Common myeloid progenitor, CD34-positive (primary cell): Measurements from ENCODE around the gene NPRL2.

Experiments used
- CTCF ChIA-PET: fragments of 350-600 bp; sonication (Branson Sonifier 250); formaldehyde crosslinking; loops from one replicate; lab custom pipeline; 2021; ENCODE audit warnings: antibody characterized with exemption; lab: Charles Lee
- POLR2A ChIA-PET: fragments of 350-600 bp; sonication (Branson Sonifier 250); formaldehyde crosslinking; loops from one replicate; lab custom pipeline; 2021; ENCODE audit warnings: antibody characterized with exemption; lab: Charles Lee
- DNase-seq, 3 donors: peaks; one replicate each; pipeline versions ENCODE4 v3.0.0 to v3.0.0-alpha.2; 2013
- H3K27ac ChIP-seq, 2 experiments: 1 replicate in 1 of 2; 2 replicates in 1 of 2; pipeline ENCODE4 v1.7.0; 2013; ENCODE audit warnings: inconsistent platforms in 2 of 2, low read length in 2 of 2, mild to moderate bottlenecking in 2 of 2, low read depth in 1 of 2, moderate library complexity in 1 of 2; ENCODE audit not compliant: severe bottlenecking in 2 of 2, insufficient read depth in 1 of 2, poor library complexity in 1 of 2
- H3K27me3 ChIP-seq, 5 experiments: replicated peaks in 2 of 5; 1 replicate in 3 of 5; 2 replicates in 2 of 5; pipeline versions ENCODE4 v1.6.1 to v1.7.0; 2013; ENCODE audit warnings: low read length in 4 of 5, mild to moderate bottlenecking in 2 of 5, moderate library complexity in 2 of 5, inconsistent platforms in 1 of 5; ENCODE audit not compliant: insufficient read depth in 5 of 5, control insufficient read depth in 4 of 5
- H3K36me3 ChIP-seq, 4 experiments: 1 replicate in 2 of 4; 2 replicates in 2 of 4; pipeline versions ENCODE4 v1.6.1 to v1.7.0; 2013; ENCODE audit warnings: low read length in 3 of 4, control low read depth in 1 of 4, mild to moderate bottlenecking in 1 of 4; ENCODE audit not compliant: control insufficient read depth in 4 of 4, insufficient read depth in 4 of 4
- H3K4me1 ChIP-seq, 4 experiments: 1 replicate in 3 of 4; 2 replicates in 1 of 4; pipeline versions ENCODE4 v1.6.1 to v1.7.1; 2013; ENCODE audit warnings: low read length in 3 of 4, mild to moderate bottlenecking in 3 of 4, control low read depth in 1 of 4, inconsistent platforms in 1 of 4, moderate library complexity in 1 of 4; ENCODE audit not compliant: control insufficient read depth in 4 of 4, insufficient read depth in 4 of 4; ENCODE audit errors: control extremely low read depth in 1 of 4
- H3K4me3 ChIP-seq, 7 experiments: 1 replicate in 4 of 7; 2 replicates in 3 of 7; pipeline versions ENCODE4 v1.5.1 to v1.7.0; 2013; ENCODE audit warnings: mild to moderate bottlenecking in 7 of 7, low read length in 6 of 7, moderate library complexity in 6 of 7, inconsistent platforms in 2 of 7, low read depth in 2 of 7, control low read depth in 1 of 7; ENCODE audit not compliant: insufficient read depth in 4 of 7, control insufficient read depth in 1 of 7; ENCODE audit errors: extremely low read depth in 1 of 7
- H3K9me3 ChIP-seq, 5 experiments: 1 replicate in 4 of 5; 2 replicates in 1 of 5; pipeline versions ENCODE4 v1.6.1 to v1.7.1; 2013; ENCODE audit warnings: low read length in 4 of 5, mild to moderate bottlenecking in 2 of 5, inconsistent platforms in 1 of 5, low read depth in 1 of 5, moderate library complexity in 1 of 5; ENCODE audit not compliant: control insufficient read depth in 4 of 5, insufficient read depth in 2 of 5; ENCODE audit errors: control extremely low read depth in 1 of 5
- WGBS: methylation state at CpG from one replicate; pipeline ENCODE4 v1.1.5; 2013; ENCODE audit not compliant: insufficient coverage; 5-methylcytosine and 5-hydroxymethylcytosine counted together

Gene NPRL2

DNA sequence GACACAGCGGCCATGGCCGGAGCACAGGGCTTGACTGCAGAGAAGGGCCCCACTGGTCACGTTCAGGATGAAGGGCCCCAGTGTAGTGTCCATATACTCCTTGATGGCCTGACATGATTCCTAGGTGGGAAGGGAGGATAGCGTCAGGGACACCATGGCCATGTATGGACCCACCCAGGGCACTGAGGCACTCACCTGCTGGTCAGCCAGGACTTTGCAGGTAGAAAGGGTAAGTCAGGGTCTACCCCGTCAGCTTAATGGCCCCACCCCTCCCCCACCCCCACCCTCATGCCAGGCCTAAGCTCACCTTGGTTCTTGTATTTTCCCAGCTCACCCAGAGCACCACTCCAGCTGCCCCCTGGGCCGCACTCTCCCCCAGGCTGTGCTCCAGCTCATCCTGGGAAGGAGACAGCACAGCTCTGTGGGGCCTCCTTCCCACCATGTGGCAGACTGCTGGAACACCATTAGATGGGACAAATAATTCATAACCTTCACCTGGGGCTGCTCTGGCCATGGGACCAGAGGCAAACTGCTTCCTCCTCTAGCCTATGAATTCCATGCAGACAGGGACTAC lies 49.8 kb downstream of the NPRL2 start:
- Histone ChIP-seq H3K4me1 (peaks cover 7 to 34% (median 31%) of the 10 kb centered on the region in 4 experiments), H3K27ac (peak overlapping the region in 1 of 2 experiments; percentile 86), H3K36me3 (peaks cover 0 to 18% (median 9%) of the 10 kb centered on the region in 4 experiments), H3K9me3 (no peaks in the 10 kb centered on the region), H3K4me3 (peak overlapping the region in 1 of 7 experiments; percentile 69), H3K27me3 (no peaks in the 10 kb centered on the region)
- POLR2A ChIA-PET, result no interaction called here
- CTCF ChIA-PET, result interaction anchor here (0.6 to 5.3 kb wide), 3 partner anchors 14 to 23 kb away, joined by 4 to 46 read pairs (median 5); partner anchors contain the start of gene HYAL2
- WGBS, result 83% methylated on average over 2 of the region's 6 CpGs
- DNase-seq, result no peak

GRCh38 chr3:50299929-50300680 lies 50.5 kb downstream of the NPRL2 start:
- peak overlapping the region; percentile 31 to 74 (median 69) for H3K4me3 ChIP-seq
- CTCF ChIA-PET, result interaction anchor here (0.6 to 5.5 kb wide), 11 partner anchors 12 to 462 kb away, joined by 3 to 46 read pairs (median 4); partner anchors contain the start of genes HYAL2, LSMEM2, SEMA3B and TUSC2
- H3K4me1 ChIP-seq, result peaks cover 7 to 34% (median 31%) of the 10 kb centered on the region in 4 experiments
- no peaks in the 10 kb centered on the region for H3K27me3 ChIP-seq
- no peaks in the 10 kb centered on the region for H3K9me3 ChIP-seq
- DNase-seq, result peak; percentile 49 to 85 (median 83)
- WGBS, result 45% methylated on average over 10 of the region's 12 CpGs
- peaks cover 0 to 18% (median 9%) of the 10 kb centered on the region in 4 experiments for H3K36me3 ChIP-seq
- POLR2A ChIA-PET, result interaction anchor here (0.7 to 1.0 kb wide), 2 partner anchors 15 to 28 kb away, joined by 3 to 4 read pairs; partner anchors contain the start of gene TUSC2
- H3K27ac ChIP-seq, result peak overlapping the region; percentile 66 to 86

DNA sequence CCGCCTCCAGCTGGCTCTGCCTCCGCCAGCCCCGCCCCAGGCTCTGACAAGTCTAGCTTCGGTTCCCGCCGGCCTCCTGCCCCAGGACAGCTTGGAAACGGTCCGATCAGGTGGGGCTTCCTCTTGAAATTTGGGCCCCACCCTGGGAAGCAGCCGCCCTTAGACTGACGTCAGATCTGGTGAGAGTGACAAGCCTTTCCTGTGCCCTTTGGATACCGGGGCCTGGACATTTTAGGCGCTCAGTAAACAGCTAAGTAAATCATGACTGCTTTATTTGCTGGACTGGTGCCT lies 51.0 kb downstream of the NPRL2 start:
- peaks cover 7 to 34% (median 31%) of the 10 kb centered on the region in 4 experiments for H3K4me1 ChIP-seq
- no peaks in the 10 kb centered on the region for H3K9me3 ChIP-seq
- DNase-seq, result no peak
- no peaks in the 10 kb centered on the region for H3K27me3 ChIP-seq
- ChIA-PET POLR2A (interaction anchor here (0.6 to 1.0 kb wide), 3 partner anchors 16 to 33 kb away, joined by 3 to 4 read pairs (median 4); partner anchors contain the start of gene TUSC2), CTCF (interaction anchor here (0.7 to 5.5 kb wide), 11 partner anchors 10 to 462 kb away, joined by 3 to 46 read pairs (median 3); partner anchors contain the start of genes HYAL2, LSMEM2, SEMA3B and TUSC2)
- 1% methylated on average over 12 of the region's 12 CpGs for WGBS
- peaks cover 0 to 19% (median 9%) of the 10 kb centered on the region in 4 experiments for H3K36me3 ChIP-seq
- H3K4me3 ChIP-seq, result peak overlapping the region; percentile 31 to 74 (median 69)
- peak overlapping the region; percentile 66 to 86 for H3K27ac ChIP-seq

DNA sequence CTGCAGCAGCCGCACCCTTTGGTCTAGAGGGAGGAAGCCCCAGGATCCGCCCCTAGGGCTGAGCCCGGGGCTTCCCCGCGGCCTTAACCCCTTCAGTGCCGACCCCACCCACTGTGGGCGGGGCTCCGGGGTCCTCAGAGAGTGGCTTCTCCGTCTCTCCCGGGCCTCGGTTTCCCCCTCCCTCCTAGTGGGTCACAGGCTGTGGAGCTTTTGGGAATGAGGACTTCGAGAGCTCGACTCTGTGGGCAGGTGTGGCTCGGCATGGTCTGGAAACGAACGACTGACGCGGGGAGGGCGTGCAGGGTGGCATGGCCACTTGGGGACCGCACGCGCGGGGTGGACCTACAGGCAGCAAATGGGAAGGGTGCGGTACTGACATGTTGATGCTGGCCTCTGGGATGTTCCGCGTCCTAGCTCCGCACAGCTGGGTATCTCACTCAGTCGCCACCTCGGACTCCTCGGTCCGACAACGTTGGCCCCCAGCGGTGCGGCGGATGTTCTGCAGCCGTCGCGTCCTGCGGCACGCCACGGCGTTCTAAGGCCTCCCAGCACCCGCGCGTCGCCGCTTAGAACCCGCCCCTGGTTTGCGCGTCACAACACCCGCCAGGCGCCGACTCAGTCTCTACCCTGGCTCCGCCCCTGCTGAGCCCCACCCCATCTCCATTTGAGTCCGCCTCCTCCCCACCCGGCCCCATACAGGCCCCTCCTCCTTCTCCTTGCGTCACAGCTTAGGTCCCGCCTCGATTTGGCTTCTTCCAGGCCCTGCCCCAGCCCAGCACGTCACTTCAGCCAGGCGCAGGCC lies 51.5 kb downstream of the NPRL2 start, which contains the start of the genes HYAL3 and NAA80:
TSS of gene HYAL3 (minus strand) at position 570 of the 802 bp plus-strand sequence. CDS start 3,803 bp downstream, outside the sequence.
TSS of gene NAA80 (minus strand) at position 570 of the 802 bp plus-strand sequence. CDS start 1,942 bp downstream, outside the sequence.
- Histone ChIP-seq H3K27ac (peak within 1 kb of the TSS; percentile 66 to 86), H3K4me3 (peak within 1 kb of the TSS; percentile 59 to 98 (median 80)), H3K36me3 (peaks cover 0 to 22% (median 9%) of the 10 kb centered on the region in 4 experiments), H3K9me3 (no peaks in the 10 kb centered on the region), H3K4me1 (peaks cover 7 to 34% (median 31%) of the 10 kb centered on the region in 4 experiments), H3K27me3 (no peaks in the 10 kb centered on the region)
- WGBS, result 0% methylated on average over 46 of the region's 61 CpGs
- ChIA-PET CTCF (interaction anchor here (0.7 to 5.5 kb wide), 15 partner anchors 10 to 461 kb away, joined by 3 to 46 read pairs (median 3); partner anchors contain the start of genes HYAL2, LSMEM2, SEMA3B and TUSC2), POLR2A (interaction anchor here (0.6 to 1.4 kb wide), 5 partner anchors 16 to 38 kb away, joined by 3 to 5 read pairs (median 4); partner anchors contain the start of gene TUSC2)
- peak; percentile 99 for DNase-seq

- DNase-seq, result peak in 1 of 3 donors; percentile 43
- ChIA-PET CTCF (interaction anchor here (0.8 to 5.5 kb wide), 13 partner anchors 10 to 82 kb away, joined by 3 to 46 read pairs (median 3); partner anchors contain the start of gene HYAL2), POLR2A (interaction anchor here (1.1 to 1.4 kb wide), 2 partner anchors 30 to 39 kb away, joined by 3 to 5 read pairs; partner anchors contain the start of gene TUSC2)
- Histone ChIP-seq H3K4me3 (peak overlapping the region; percentile 59 to 98 (median 80)), H3K27ac (peak overlapping the region; percentile 66 to 86), H3K9me3 (no peaks in the 10 kb centered on the region), H3K27me3 (no peaks in the 10 kb centered on the region), H3K4me1 (peaks cover 7 to 34% (median 32%) of the 10 kb centered on the region in 4 experiments), H3K36me3 (peaks cover 0 to 22% (median 9%) of the 10 kb centered on the region in 4 experiments)
- WGBS, result 14% methylated on average over 8 of the region's 9 CpGs
Measured at GRCh38 chr3:50297896-50298725, 52.5 kb downstream of the NPRL2 start.
